H1 (cell line): ENCODE data around the gene MYOCOS. TPM values are rescaled to one million over a fixed set of nuclear protein-coding genes. Genes with fewer than 3 reads are reported as not detected.

Source experiments
- CBX5 ChIP-seq: fragments of 300-800, 300-1000 bp; sonication (generic); IDR thresholded peaks from 2 replicates; pipeline ENCODE4 v1.7.1; 2016; ENCODE audit warnings: antibody characterized with exemption, low read length, low read depth
- CREB1 ChIP-seq: IDR thresholded peaks from 2 replicates; pipeline ENCODE4 v1.6.1; 2012; ENCODE audit warnings: inconsistent platforms
- E2F6 ChIP-seq: IDR thresholded peaks from 2 replicates; pipeline ENCODE4 v1.6.1; 2012; ENCODE audit warnings: inconsistent platforms
- EGR1 ChIP-seq: IDR thresholded peaks from 2 replicates; pipeline ENCODE4 v1.6.1; 2011; ENCODE audit warnings: low read depth, low read length, borderline replicate concordance
- EP300 ChIP-seq, 2 experiments: IDR thresholded peaks; 1 replicate in 1 of 2; 2 replicates in 1 of 2; pipeline ENCODE4 v1.6.1; 2011 to 2012; ENCODE audit warnings: low read depth in 2 of 2, low read length in 2 of 2, mild to moderate bottlenecking in 2 of 2, borderline replicate concordance in 1 of 2, inconsistent platforms in 1 of 2, moderate library complexity in 1 of 2
- JUN ChIP-seq: IDR thresholded peaks from 2 replicates; pipeline ENCODE4 v1.6.1; 2011; ENCODE audit warnings: low read depth, mild to moderate bottlenecking, improper control_type of control experiment, low read length
- KDM4A ChIP-seq: IDR thresholded peaks from one replicate; pipeline ENCODE4 v1.7.1; 2012; ENCODE audit warnings: low read depth, mild to moderate bottlenecking, moderate library complexity, low read length, inconsistent platforms; ENCODE audit not compliant: severe bottlenecking
- KDM5A ChIP-seq: fragments of 200-600 bp; IDR thresholded peaks from 2 replicates; pipeline ENCODE4 v1.7.1; 2012; ENCODE audit warnings: mild to moderate bottlenecking, low read length, inconsistent platforms, mixed read lengths
- MAFK ChIP-seq: IDR thresholded peaks from 2 replicates; pipeline ENCODE4 v1.6.1; 2012; ENCODE audit warnings: low read depth, mild to moderate bottlenecking, improper control_type of control experiment, low read length
- NRF1 ChIP-seq: IDR thresholded peaks from 2 replicates; pipeline ENCODE4 v1.6.1; 2011; ENCODE audit warnings: mild to moderate bottlenecking, low read depth, low read length, improper control_type of control experiment
- POLR2A ChIP-seq, 2 experiments: IDR thresholded peaks; 1 replicate in 1 of 2; 2 replicates in 1 of 2; pipeline ENCODE4 v1.6.1; 2011; ENCODE audit warnings: low read depth in 2 of 2, low read length in 2 of 2, mild to moderate bottlenecking in 2 of 2; ENCODE audit errors: control extremely low read depth in 1 of 2
- POLR2AphosphoS5 ChIP-seq: IDR thresholded peaks from 2 replicates; pipeline ENCODE4 v1.6.1; 2011; ENCODE audit warnings: low read depth, low read length
- RBBP5 ChIP-seq: IDR thresholded peaks from 2 replicates; pipeline ENCODE4 v1.7.1; 2012; ENCODE audit warnings: low read depth, mild to moderate bottlenecking, inconsistent platforms, low read length, moderate library complexity, borderline replicate concordance
- RFX5 ChIP-seq: IDR thresholded peaks from 2 replicates; pipeline ENCODE4 v1.6.1; 2011; ENCODE audit warnings: low read depth, low read length, improper control_type of control experiment, borderline replicate concordance
- SAP30 ChIP-seq: fragments of 300-600 bp; sonication (generic); IDR thresholded peaks from 2 replicates; pipeline ENCODE4 v1.7.1; 2012; ENCODE audit warnings: low read length, moderate library complexity, mild to moderate bottlenecking, inconsistent platforms; ENCODE audit not compliant: insufficient read depth, insufficient replicate concordance
- SIRT6 ChIP-seq: IDR thresholded peaks from one replicate; pipeline ENCODE4 v1.7.1; 2012; ENCODE audit warnings: low read length, inconsistent platforms
- SIX5 ChIP-seq: IDR thresholded peaks from 2 replicates; pipeline ENCODE4 v1.6.1; 2011; ENCODE audit warnings: mild to moderate bottlenecking, low read depth, low read length
- SP1 ChIP-seq: IDR thresholded peaks from 2 replicates; pipeline ENCODE4 v1.6.1; 2011; ENCODE audit warnings: low read depth, low read length
- SP4 ChIP-seq: IDR thresholded peaks from 2 replicates; pipeline ENCODE4 v1.6.1; 2012; ENCODE audit warnings: low read length, inconsistent platforms
- SRF ChIP-seq: IDR thresholded peaks from 2 replicates; pipeline ENCODE4 v1.6.1; 2011; ENCODE audit warnings: mild to moderate bottlenecking, low read depth, low read length, moderate library complexity
- TAF7 ChIP-seq: optimal IDR thresholded peaks from 2 replicates; pipeline ENCODE3; 2011; ENCODE audit warnings: low read depth, mild to moderate bottlenecking, inconsistent platforms, low read length, moderate library complexity, borderline replicate concordance
- TBP ChIP-seq: IDR thresholded peaks from 2 replicates; pipeline ENCODE4 v1.6.1; 2011; ENCODE audit warnings: low read depth, low read length, improper control_type of control experiment
- TEAD4 ChIP-seq: IDR thresholded peaks from 2 replicates; pipeline ENCODE4 v1.6.1; 2012; ENCODE audit warnings: low read depth, low read length, inconsistent platforms, mixed read lengths
- USF2 ChIP-seq: IDR thresholded peaks from 2 replicates; pipeline ENCODE4 v1.6.1; 2011; ENCODE audit warnings: low read length, improper control_type of control experiment
- YY1 ChIP-seq: IDR thresholded peaks from 2 replicates; pipeline ENCODE4 v1.6.1; 2011; ENCODE audit warnings: low read depth, mild to moderate bottlenecking, low read length
- polyA plus RNA-seq, 7 experiments: library from polyadenylated mRNA; depleted of rRNA in 3 of 7; stranded (reverse) in 5 of 7; unstranded in 2 of 7; fragments of >200 nt in 5 of 7; fragments of 200-250 nt in 2 of 7; gene quantifications; 1 replicate in 5 of 7; 2 replicates in 1 of 7; 4 replicates in 1 of 7; pipeline versions ENCODE4 v1.2.1 to v1.2.3, GENCODE V29; 2011 to 2013; ENCODE audit warnings: missing spikeins in 2 of 7, mixed read lengths in 2 of 7
- total RNA-seq: library from RNA; stranded (reverse); fragmentation: NEBNext Ultra II Directional; extraction: Animal tissue kit (Norgen Biotek cat#: 25700); gene quantifications from 2 replicates; pipeline ENCODE4 v1.2.1, GENCODE V29; 2021

The MYOCOS gene
- total and polyA plus RNA-seq, 2 of the 8 experiments (the other 6 are each of a cell fraction or from before 2014, with no cell fraction given): not detected

GRCh38 chr1:171654942-171655745, 33.1 kb downstream of the MYOCOS start (continued):
- TF ChIP-seq CREB1 (peak; percentile 41; the same call in 1 of the 2 replicates), SP4 (no peak), TBP (peak; percentile 38; the same call in 1 of the 2 replicates), NRF1 (no peak), SRF (no peak), USF2 (no peak), EP300 (IDR thresholded peaks at IDR 0.05; ENCODE audit: borderline replicate concordance in 1 of 2, low read depth in 2 of 2, low read length in 2 of 2) (no peak), TAF7 (peak; percentile 21), SP1 (no peak), KDM5A (no peak), MAFK (no peak), POLR2AphosphoS5 (no peak), JUN (no peak), KDM4A (no peak), RBBP5 (no peak; the same call in 1 of the 2 replicates), YY1 (peak; percentile 82), SIRT6 (no peak), TEAD4 (no peak), EGR1 (no peak), POLR2A (IDR thresholded peaks at IDR 0.05; ENCODE audit: control extremely low read depth in 1 of 2, low read depth in 2 of 2, low read length in 2 of 2) (no peak), E2F6 (no peak), SIX5 (no peak), CBX5 (no peak), RFX5 (no peak), SAP30 (no peak)
